ENCODE results near the gene TOMM20L.

DNA sequence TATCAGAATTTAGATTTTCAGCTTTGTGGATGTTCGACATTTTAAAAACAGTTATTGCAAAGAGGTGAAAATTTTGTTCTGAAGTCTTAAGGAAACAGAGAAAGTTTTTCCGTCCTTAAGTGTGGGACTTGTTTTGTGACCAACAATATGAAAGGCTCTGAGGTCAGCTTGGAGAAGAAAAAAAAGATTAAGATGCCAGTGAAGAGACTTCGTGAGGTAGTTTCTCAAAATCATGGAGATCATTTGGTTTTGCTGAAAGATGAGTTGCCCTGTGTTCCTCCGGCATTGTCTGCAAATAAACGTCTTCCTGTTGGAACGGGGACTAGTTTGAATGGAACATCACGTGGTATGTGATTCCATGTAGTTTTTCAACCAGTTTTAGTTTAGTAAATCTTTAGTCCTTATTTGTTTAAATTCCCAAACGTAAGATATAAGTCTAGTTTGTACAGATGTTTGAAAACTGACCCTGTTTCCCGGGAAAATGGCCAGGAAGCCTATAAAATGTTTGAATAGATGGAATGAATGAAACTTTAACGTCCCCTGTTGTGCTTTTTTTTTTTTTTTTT, 32.5 kb downstream of the TOMM20L start:
- TF ChIP-seq, protein P1, sequence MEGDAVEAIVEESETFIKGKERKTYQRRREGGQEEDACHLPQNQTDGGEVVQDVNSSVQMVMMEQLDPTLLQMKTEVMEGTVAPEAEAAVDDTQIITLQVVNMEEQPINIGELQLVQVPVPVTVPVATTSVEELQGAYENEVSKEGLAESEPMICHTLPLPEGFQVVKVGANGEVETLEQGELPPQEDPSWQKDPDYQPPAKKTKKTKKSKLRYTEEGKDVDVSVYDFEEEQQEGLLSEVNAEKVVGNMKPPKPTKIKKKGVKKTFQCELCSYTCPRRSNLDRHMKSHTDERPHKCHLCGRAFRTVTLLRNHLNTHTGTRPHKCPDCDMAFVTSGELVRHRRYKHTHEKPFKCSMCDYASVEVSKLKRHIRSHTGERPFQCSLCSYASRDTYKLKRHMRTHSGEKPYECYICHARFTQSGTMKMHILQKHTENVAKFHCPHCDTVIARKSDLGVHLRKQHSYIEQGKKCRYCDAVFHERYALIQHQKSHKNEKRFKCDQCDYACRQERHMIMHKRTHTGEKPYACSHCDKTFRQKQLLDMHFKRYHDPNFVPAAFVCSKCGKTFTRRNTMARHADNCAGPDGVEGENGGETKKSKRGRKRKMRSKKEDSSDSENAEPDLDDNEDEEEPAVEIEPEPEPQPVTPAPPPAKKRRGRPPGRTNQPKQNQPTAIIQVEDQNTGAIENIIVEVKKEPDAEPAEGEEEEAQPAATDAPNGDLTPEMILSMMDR (IDR thresholded peaks at IDR 0.05) = no peak
- TF ChIP-seq POLR2AphosphoS5 (IDR thresholded peaks at IDR 0.05; ENCODE audit: low read depth, low read length) (no peak), SIN3A (IDR thresholded peaks at IDR 0.05; ENCODE audit: borderline replicate concordance, insufficient read depth, low read depth, low read length) (no peak)
- TF ChIP-seq, protein P2, sequence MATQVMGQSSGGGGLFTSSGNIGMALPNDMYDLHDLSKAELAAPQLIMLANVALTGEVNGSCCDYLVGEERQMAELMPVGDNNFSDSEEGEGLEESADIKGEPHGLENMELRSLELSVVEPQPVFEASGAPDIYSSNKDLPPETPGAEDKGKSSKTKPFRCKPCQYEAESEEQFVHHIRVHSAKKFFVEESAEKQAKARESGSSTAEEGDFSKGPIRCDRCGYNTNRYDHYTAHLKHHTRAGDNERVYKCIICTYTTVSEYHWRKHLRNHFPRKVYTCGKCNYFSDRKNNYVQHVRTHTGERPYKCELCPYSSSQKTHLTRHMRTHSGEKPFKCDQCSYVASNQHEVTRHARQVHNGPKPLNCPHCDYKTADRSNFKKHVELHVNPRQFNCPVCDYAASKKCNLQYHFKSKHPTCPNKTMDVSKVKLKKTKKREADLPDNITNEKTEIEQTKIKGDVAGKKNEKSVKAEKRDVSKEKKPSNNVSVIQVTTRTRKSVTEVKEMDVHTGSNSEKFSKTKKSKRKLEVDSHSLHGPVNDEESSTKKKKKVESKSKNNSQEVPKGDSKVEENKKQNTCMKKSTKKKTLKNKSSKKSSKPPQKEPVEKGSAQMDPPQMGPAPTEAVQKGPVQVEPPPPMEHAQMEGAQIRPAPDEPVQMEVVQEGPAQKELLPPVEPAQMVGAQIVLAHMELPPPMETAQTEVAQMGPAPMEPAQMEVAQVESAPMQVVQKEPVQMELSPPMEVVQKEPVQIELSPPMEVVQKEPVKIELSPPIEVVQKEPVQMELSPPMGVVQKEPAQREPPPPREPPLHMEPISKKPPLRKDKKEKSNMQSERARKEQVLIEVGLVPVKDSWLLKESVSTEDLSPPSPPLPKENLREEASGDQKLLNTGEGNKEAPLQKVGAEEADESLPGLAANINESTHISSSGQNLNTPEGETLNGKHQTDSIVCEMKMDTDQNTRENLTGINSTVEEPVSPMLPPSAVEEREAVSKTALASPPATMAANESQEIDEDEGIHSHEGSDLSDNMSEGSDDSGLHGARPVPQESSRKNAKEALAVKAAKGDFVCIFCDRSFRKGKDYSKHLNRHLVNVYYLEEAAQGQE (IDR thresholded peaks at IDR 0.05; ENCODE audit: insufficient read depth in 1 of 2, low read depth in 2 of 2, low read length in 1 of 2) = no peak
